M059J (cell line): ENCODE measurements around the gene NT5DC3. TPM values are rescaled to one million over a fixed set of nuclear protein-coding genes. Genes with fewer than 3 reads are reported as not detected.

Experiments
- DNase-seq: peaks from one replicate; pipeline ENCODE4 v3.0.0-alpha.2; 2012; ENCODE audit warnings: low read depth
- total RNA-seq: library from RNA; depleted of rRNA; stranded (reverse); fragments of >200 nt; shearing (Covaris generic); gene quantifications from 2 replicates; pipeline ENCODE4 v1.2.3, GENCODE V29; 2014; rRNA removed

Gene NT5DC3
- total RNA-seq, 1 experiment from 2014 or later = 10.4 TPM

- DNase-seq = no peak
Observed at GRCh38 chr12:103756443-103756842, 84.6 kb downstream of the NT5DC3 start.

GRCh38 chr12:103755425-103755824, 85.6 kb downstream of the NT5DC3 start:
- DNase-seq = no peak

GRCh38 chr12:103751600-103751999, 89.4 kb downstream of the NT5DC3 start:
- DNase-seq = no peak

- DNase-seq = no peak
Observed at GRCh38 chr12:103751171-103751570, 89.9 kb downstream of the NT5DC3 start.

GRCh38 chr12:103748875-103749274, 92.2 kb downstream of the NT5DC3 start:
- no peak for DNase-seq

- DNase-seq = peak; percentile 24
Observed at GRCh38 chr12:103748002-103748401, 93.0 kb downstream of the NT5DC3 start.

GRCh38 chr12:103745962-103746361, 95.1 kb downstream of the NT5DC3 start:
- no peak for DNase-seq

- no peak for DNase-seq
Observed at GRCh38 chr12:103743788-103744187, 97.2 kb downstream of the NT5DC3 start.

- peak; percentile 71 for DNase-seq
Observed at GRCh38 chr12:103742349-103742932, 98.6 kb downstream of the NT5DC3 start.

- DNase-seq = no peak
Observed at GRCh38 chr12:103737881-103738280, 103.2 kb downstream of the NT5DC3 start.

GRCh38 chr12:103736572-103736971, 104.5 kb downstream of the NT5DC3 start:
- no peak for DNase-seq

- DNase-seq = no peak
Observed at GRCh38 chr12:103735291-103735690, 105.7 kb downstream of the NT5DC3 start.

GRCh38 chr12:103734863-103735262, 106.2 kb downstream of the NT5DC3 start:
- no peak for DNase-seq

- no peak for DNase-seq
Observed at GRCh38 chr12:103731539-103731938, 109.5 kb downstream of the NT5DC3 start.

GRCh38 chr12:103729499-103729898, 111.5 kb downstream of the NT5DC3 start:
- DNase-seq = no peak

GRCh38 chr12:103728323-103728722, 112.7 kb downstream of the NT5DC3 start:
- DNase-seq = no peak

GRCh38 chr12:103727638-103728037, 113.4 kb downstream of the NT5DC3 start:
- DNase-seq = no peak

- no peak for DNase-seq
Observed at GRCh38 chr12:103725398-103725797, 115.6 kb downstream of the NT5DC3 start.

Other genes starting within 250 kb of the NT5DC3 start
- 763 and 1,048 TPM in 2 replicates for gene HSP90B1, start 89.2 kb upstream of the NT5DC3 start, total RNA-seq
- 20.7 and 32.9 TPM in 2 replicates for gene TDG, start 124.6 kb upstream of the NT5DC3 start, total RNA-seq
- 6.0 and 10.7 TPM in 2 replicates for gene GLT8D2, start 209.0 kb upstream of the NT5DC3 start, total RNA-seq
- gene HCFC2, start 223.3 kb upstream of the NT5DC3 start, total RNA-seq = 10.8 and 14.6 TPM in 2 replicates